Osteocyte (in vitro differentiated cells): ENCODE measurements around the gene SLC35D3. TPM values are rescaled to one million over a fixed set of nuclear protein-coding genes. Genes with fewer than 3 reads are reported as not detected.
"Not testable (repeated sequence)": the region's sequence is repeated elsewhere in the genome, so short reads cannot be mapped to it uniquely, and the experiment has no call there.

Experiments
- DNase-seq: peaks from one replicate; pipeline ENCODE4 v3.0.0; 2021; ENCODE audit warnings: mixed read lengths; ENCODE audit not compliant: unreplicated experiment; ENCODE audit errors: extremely low spot score
- H3K27ac Mint-ChIP-seq: one replicate; pipeline ENCODE4 v1.8.0; 2021; ENCODE audit warnings: mild to moderate bottlenecking, mixed read lengths; ENCODE audit not compliant: unreplicated experiment
- H3K27me3 Mint-ChIP-seq: one replicate; pipeline ENCODE4 v1.8.0; 2021; ENCODE audit warnings: mixed read lengths; ENCODE audit not compliant: unreplicated experiment
- H3K36me3 Mint-ChIP-seq: one replicate; pipeline ENCODE4 v1.8.0; 2021; ENCODE audit warnings: mixed read lengths; ENCODE audit not compliant: unreplicated experiment
- H3K4me1 Mint-ChIP-seq: one replicate; pipeline ENCODE4 v1.8.0; 2021; ENCODE audit warnings: mixed read lengths; ENCODE audit not compliant: unreplicated experiment
- H3K4me3 Mint-ChIP-seq: one replicate; pipeline ENCODE4 v1.8.0; 2021; ENCODE audit warnings: mild to moderate bottlenecking, moderate library complexity, mixed read lengths; ENCODE audit not compliant: unreplicated experiment
- H3K9me3 Mint-ChIP-seq: one replicate; pipeline ENCODE4 v1.8.0; 2021; ENCODE audit warnings: mixed read lengths; ENCODE audit not compliant: unreplicated experiment
- total RNA-seq: library from RNA; stranded (reverse); gene quantifications from 2 replicates; pipeline ENCODE4 v1.2.1, GENCODE V29; 2021
- TF ChIP-seq, protein P1 (sequence below): fragments of 200-600 bp; sonication (generic); IDR thresholded peaks from 2 replicates; pipeline ENCODE4 v1.5.0; 2021; ENCODE audit warnings: antibody characterized with exemption, mild to moderate bottlenecking, moderate library complexity

The SLC35D3 gene
- total RNA-seq, 1 donor from 2014 or later, result not detected

DNA sequence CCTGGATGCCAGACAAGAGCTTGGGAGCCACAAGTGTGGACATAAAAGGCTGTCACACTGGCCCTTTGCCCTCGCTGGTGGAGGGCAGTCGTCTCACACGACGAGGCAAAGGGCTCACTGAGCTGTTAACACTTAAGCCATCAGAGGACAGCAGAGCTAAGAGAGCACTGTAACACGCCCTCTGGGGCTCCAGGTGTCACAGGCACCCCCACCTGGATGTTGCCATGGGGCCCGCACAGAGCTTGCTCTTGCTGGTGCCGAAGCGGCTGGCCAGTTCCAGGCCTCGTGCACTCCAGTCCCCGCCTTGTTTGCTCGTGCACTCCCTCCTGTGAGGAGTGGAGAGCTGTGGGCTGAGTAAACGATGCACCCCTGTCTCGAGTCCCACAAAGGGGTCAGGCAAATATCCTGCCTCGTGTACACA is 37.4 kb downstream of the SLC35D3 start:
- no peak overlapping the region for H3K4me3 Mint-ChIP-seq
- peaks cover 14% of the 10 kb centered on the region for H3K27me3 Mint-ChIP-seq
- no peaks in the 10 kb centered on the region for H3K4me1 Mint-ChIP-seq
- no peak overlapping the region for H3K27ac Mint-ChIP-seq
- H3K9me3 Mint-ChIP-seq, result no peaks in the 10 kb centered on the region
- TF ChIP-seq, protein P1, sequence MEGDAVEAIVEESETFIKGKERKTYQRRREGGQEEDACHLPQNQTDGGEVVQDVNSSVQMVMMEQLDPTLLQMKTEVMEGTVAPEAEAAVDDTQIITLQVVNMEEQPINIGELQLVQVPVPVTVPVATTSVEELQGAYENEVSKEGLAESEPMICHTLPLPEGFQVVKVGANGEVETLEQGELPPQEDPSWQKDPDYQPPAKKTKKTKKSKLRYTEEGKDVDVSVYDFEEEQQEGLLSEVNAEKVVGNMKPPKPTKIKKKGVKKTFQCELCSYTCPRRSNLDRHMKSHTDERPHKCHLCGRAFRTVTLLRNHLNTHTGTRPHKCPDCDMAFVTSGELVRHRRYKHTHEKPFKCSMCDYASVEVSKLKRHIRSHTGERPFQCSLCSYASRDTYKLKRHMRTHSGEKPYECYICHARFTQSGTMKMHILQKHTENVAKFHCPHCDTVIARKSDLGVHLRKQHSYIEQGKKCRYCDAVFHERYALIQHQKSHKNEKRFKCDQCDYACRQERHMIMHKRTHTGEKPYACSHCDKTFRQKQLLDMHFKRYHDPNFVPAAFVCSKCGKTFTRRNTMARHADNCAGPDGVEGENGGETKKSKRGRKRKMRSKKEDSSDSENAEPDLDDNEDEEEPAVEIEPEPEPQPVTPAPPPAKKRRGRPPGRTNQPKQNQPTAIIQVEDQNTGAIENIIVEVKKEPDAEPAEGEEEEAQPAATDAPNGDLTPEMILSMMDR, result no peak
- no peak for DNase-seq
- H3K36me3 Mint-ChIP-seq, result no peaks in the 10 kb centered on the region

DNA sequence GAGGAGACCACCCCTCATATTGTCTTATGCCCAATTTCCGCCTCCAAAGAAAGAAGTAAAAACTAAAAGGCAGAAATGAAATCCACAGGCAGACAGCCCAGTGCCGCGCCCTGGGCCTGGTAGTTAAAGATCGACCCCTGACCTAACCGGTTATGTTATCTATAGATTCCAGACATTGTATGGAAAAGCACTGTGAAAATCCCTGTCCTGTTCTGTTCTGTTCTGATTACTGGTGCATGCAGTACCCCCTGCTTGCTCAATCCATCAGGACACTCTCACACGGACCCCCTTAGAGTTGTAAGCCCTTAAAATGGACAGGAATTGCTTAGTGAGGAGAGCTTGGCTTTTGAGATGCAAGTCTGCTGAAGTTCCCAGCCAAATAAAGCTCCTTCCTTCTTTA is 37.8 kb downstream of the SLC35D3 start:
- H3K27me3 Mint-ChIP-seq, result peaks cover 12% of the 10 kb centered on the region
- not testable (repeated sequence) for H3K4me1 Mint-ChIP-seq, H3K36me3 Mint-ChIP-seq, DNase-seq, H3K4me3 Mint-ChIP-seq, H3K9me3 Mint-ChIP-seq, H3K27ac Mint-ChIP-seq

DNA sequence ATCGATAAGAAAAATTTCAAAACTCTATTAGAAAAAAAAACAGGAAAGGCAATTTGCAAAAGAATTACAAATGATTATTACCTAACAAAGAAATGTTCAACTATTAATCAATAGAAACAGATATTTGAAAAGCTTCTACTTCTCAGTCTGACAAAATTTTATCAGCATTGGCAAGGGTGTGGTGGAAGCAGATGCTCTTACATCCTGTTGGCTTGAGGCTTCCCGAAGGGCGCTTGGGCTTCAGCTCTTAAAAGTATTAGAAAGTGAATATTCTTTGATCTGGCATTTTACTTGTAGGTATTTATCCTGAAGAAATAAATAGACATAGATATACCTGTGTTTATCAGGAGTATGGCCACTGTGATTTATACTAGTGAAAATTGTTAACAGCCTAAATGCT is 38.7 kb downstream of the SLC35D3 start:
- no peak overlapping the region for H3K27ac Mint-ChIP-seq
- H3K9me3 Mint-ChIP-seq, result no peaks in the 10 kb centered on the region
- TF ChIP-seq, protein P1, result no peak
- no peaks in the 10 kb centered on the region for H3K36me3 Mint-ChIP-seq
- no peak for DNase-seq
- H3K27me3 Mint-ChIP-seq, result peaks cover 7% of the 10 kb centered on the region
- H3K4me1 Mint-ChIP-seq, result no peaks in the 10 kb centered on the region
- no peak overlapping the region for H3K4me3 Mint-ChIP-seq

DNA sequence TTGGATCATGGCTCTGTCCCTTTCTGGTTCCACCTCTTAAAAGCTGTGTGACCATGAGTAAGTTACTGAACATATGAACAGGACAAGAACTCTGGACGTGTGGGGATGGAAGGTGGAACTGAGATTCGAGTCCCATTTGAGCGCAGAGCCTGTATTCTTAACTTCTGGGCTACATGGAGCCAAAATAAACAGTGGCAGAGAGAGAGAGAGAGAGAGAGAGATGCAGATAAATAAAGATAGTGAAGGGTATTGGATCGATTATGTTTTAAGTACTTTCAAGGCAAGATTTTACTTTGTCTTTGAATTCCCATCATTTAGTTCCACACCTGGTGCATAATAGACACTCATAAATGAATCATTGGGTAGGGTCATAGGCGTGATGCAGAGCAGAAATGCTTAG is 39.7 kb downstream of the SLC35D3 start:
- TF ChIP-seq, protein P1, result no peak
- Mint-ChIP-seq H3K27me3 (peaks cover 7% of the 10 kb centered on the region), H3K27ac (no peak overlapping the region), H3K4me3 (no peak overlapping the region), H3K4me1 (no peaks in the 10 kb centered on the region), H3K9me3 (no peaks in the 10 kb centered on the region), H3K36me3 (no peaks in the 10 kb centered on the region)
- no peak for DNase-seq

DNA sequence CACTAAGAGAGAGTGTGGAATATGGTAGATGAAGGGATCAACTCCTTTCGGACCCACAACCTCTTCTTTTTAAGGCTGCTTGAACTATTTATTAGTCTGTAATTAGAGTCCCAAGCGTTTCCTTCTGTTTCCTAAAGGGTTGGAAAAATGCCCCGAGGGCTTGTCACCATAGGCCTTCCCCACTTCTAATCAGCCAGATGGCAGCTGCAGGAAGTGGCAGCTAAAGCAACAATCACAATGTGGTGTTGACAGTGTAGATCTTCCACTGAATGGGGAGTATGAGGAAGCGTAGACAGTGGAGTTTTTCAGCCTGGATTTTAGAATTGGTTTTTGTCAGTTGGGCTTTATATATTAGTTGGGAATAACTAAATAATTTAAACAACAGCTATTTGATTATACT is 40.6 kb downstream of the SLC35D3 start:
- TF ChIP-seq, protein P1, result no peak
- no peak for DNase-seq
- no peaks in the 10 kb centered on the region for H3K36me3 Mint-ChIP-seq
- H3K9me3 Mint-ChIP-seq, result no peaks in the 10 kb centered on the region
- H3K4me1 Mint-ChIP-seq, result no peaks in the 10 kb centered on the region
- H3K27ac Mint-ChIP-seq, result no peak overlapping the region
- no peak overlapping the region for H3K4me3 Mint-ChIP-seq
- peaks cover 12% of the 10 kb centered on the region for H3K27me3 Mint-ChIP-seq

DNA sequence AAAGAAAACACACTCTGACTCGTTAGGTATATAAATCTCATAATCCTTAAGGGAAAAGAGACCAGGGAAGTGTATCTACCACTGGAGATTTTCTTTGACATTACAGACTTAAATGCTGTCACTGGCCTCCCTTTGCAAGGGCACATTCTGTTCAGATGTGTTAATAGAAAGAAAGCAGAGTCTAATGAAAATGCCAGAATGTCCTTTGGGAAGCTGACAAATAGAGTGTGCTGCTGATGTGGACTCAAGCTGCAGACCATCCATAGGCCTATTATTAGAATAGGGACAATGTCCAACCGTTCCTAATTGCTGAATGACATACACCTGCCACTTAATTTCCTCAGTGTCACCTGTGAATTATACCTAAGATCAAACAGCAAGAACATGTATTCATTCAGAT is 41.2 kb downstream of the SLC35D3 start:
- no peak for DNase-seq
- Mint-ChIP-seq H3K4me1 (peaks cover under 1% of the 10 kb centered on the region), H3K27me3 (peaks cover 14% of the 10 kb centered on the region), H3K4me3 (no peak overlapping the region), H3K9me3 (no peaks in the 10 kb centered on the region), H3K27ac (no peak overlapping the region), H3K36me3 (no peaks in the 10 kb centered on the region)
- TF ChIP-seq, protein P1, result no peak
